ENCODE results near the gene LAX1. TPM values are rescaled to one million over a fixed set of nuclear protein-coding genes. Genes with fewer than 3 reads are reported as not detected.

Gene LAX1, protein sequence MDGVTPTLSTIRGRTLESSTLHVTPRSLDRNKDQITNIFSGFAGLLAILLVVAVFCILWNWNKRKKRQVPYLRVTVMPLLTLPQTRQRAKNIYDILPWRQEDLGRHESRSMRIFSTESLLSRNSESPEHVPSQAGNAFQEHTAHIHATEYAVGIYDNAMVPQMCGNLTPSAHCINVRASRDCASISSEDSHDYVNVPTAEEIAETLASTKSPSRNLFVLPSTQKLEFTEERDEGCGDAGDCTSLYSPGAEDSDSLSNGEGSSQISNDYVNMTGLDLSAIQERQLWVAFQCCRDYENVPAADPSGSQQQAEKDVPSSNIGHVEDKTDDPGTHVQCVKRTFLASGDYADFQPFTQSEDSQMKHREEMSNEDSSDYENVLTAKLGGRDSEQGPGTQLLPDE
- 0.09 TPM in 1 of 2 replicates, not detected in the other for total RNA-seq

DNA sequence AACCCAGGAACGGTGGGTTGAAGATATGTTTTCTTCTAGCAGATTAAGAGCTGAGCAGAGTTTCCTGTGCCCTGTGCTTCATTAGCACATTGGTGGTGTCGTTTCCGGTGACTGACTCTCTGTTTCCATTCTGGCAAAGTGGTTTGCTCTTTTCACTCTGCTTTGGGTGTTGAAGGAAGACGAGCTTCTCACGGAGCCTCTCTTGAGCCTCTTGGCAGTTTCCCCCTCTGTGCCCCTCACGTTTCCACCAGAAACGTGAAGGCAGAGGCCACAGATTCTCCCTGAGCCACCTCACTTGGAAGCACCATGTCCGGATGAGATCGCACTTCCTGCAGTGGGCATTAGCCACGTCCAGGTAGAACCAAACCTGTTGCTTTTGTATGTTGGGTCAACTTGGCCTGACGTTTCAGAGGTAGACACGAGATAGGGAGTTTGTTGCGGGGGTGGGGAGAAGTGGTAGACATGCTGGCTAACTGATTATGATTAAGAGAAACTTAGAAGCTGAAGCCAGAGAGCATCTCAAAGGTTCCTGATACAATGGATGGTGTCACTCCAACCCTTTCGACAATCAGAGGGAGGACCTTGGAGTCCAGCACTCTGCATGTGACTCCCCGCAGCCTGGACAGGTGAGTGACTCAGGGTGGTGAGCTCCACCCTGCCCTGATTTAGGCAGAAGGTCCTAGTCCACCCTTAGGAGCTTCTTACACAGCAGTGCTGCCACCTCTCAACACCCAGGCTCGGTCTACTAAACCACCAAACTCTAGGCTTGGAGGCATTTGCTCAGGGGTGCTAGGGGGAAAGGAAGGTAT, at the start of gene LAX1:
Gene LAX1 (plus strand): TSS at position 155 of the 809 bp plus-strand sequence. CDS start 383 bp downstream, at position 538.

DNA sequence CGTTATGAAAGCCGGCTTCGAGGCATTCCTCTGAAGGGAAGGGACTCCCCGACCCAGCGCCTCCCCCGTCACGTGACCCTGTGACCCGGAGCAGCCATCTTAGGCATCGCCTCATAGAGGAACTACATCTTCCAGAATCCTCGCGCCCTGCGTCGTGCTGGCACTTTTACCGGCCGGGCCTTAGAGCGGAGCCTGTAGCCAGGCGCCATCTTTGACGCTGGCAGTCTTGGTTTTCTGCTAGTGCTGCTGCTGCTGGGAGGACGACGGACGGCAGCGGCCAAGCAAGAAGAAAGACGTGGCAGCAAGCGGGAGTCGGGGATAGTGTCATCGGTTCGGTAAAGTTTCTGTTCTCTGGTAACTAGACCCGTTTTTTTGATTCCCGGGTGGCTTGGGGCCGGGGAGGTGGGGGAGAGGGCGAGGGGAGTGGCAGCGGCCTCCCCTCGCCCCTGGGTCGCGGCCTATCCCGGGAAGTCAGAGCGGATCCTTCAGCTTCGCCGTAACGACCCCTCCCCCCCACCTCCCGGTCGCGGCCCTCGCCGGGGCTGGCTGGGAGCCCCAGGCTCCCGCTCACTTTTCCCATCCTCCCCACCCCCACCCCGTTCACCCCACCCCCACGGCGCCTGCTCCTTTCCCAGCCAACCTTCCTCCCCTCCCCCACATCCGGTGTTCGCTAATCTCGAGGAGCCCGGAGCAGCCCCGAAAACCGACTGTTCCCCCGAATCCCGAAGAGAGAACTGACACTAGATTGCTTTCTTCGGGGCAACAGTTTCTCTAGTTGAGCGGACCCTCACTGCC, 30.7 kb downstream of the LAX1 start, which contains the start of the genes ZBED6 and ZC3H11A:
Gene ZBED6 (plus strand): TSS at position 183 of the 795 bp plus-strand sequence. CDS start 1,900 bp downstream, outside the sequence.
Gene ZC3H11A (plus strand): TSS at position 183 of the 795 bp plus-strand sequence. CDS start 21,448 bp downstream, outside the sequence.

Other genes with a start within 250 kb of the LAX1 start
- gene ATP2B4, start 138.4 kb upstream of the LAX1 start, total RNA-seq, result 106 and 127 TPM in 2 replicates
- gene ZBED6, start 30.4 kb downstream of the LAX1 start, total RNA-seq, result 6.6 and 8.4 TPM in 2 replicates
- 83.8 and 108 TPM in 2 replicates for gene ZC3H11A, start 30.4 kb downstream of the LAX1 start, total RNA-seq
- gene SNRPE, start 96.4 kb downstream of the LAX1 start, total RNA-seq, result 65.0 and 90.1 TPM in 2 replicates

All from endothelial cell of coronary artery (primary cell).